Measurements from ENCODE around the gene WDR35.
A peak's percentile ranks its signal among the peaks of the same experiment; 100 is the strongest.

WDR35 gene

GRCh38 chr2:20011276-20012031, 21.5 kb upstream of the WDR35 start:
- DNase-seq (ENCODE audit: low read depth in 2 of 2) = no peak

GRCh38 chr2:20008703-20009102, 18.8 kb upstream of the WDR35 start:
- DNase-seq (ENCODE audit: low read depth in 2 of 2) = no peak

- DNase-seq (ENCODE audit: low read depth in 2 of 2) = no peak
Observed at GRCh38 chr2:20005891-20006470, 16.1 kb upstream of the WDR35 start.

GRCh38 chr2:20005067-20005627, 15.2 kb upstream of the WDR35 start:
- DNase-seq (ENCODE audit: low read depth in 2 of 2) = no peak

GRCh38 chr2:20001361-20001863, 11.5 kb upstream of the WDR35 start:
- DNase-seq (ENCODE audit: low read depth in 2 of 2) = no peak

- DNase-seq (ENCODE audit: low read depth in 2 of 2) = no peak
Observed at GRCh38 chr2:19993731-19994130, 3.8 kb upstream of the WDR35 start.

- DNase-seq (ENCODE audit: low read depth in 2 of 2) = no peak
Observed at GRCh38 chr2:19991895-19992294, 2.0 kb upstream of the WDR35 start.

- DNase-seq (ENCODE audit: low read depth in 2 of 2) = no peak
Observed at GRCh38 chr2:19990416-19990728, 467 bp upstream of the WDR35 start.

- no peak for DNase-seq (ENCODE audit: low read depth in 2 of 2)
Observed at GRCh38 chr2:19989342-19989666, 601 bp downstream of the WDR35 start.

- no peak for DNase-seq (ENCODE audit: low read depth in 2 of 2)
Observed at GRCh38 chr2:19988600-19988999, 1.3 kb downstream of the WDR35 start.

GRCh38 chr2:19987936-19988335, 2.0 kb downstream of the WDR35 start:
- DNase-seq (ENCODE audit: low read depth in 2 of 2) = no peak

- DNase-seq (ENCODE audit: low read depth in 2 of 2) = no peak
Observed at GRCh38 chr2:19982268-19982667, 7.6 kb downstream of the WDR35 start.

- no peak for DNase-seq (ENCODE audit: low read depth in 2 of 2)
Observed at GRCh38 chr2:19979932-19980331, 10.0 kb downstream of the WDR35 start.

- DNase-seq (ENCODE audit: low read depth in 2 of 2) = no peak
Observed at GRCh38 chr2:19973466-19973865, 16.4 kb downstream of the WDR35 start.

- no peak for DNase-seq (ENCODE audit: low read depth in 2 of 2)
Observed at GRCh38 chr2:19971691-19972090, 18.2 kb downstream of the WDR35 start.

- DNase-seq (ENCODE audit: low read depth in 2 of 2) = no peak
Observed at GRCh38 chr2:19963386-19963785, 26.5 kb downstream of the WDR35 start.

GRCh38 chr2:19955544-19956422, 34.1 kb downstream of the WDR35 start:
- peak; percentile 7 to 13 for DNase-seq (ENCODE audit: low read depth in 2 of 2)

- DNase-seq (ENCODE audit: low read depth in 2 of 2) = no peak
Observed at GRCh38 chr2:19949071-19949470, 40.8 kb downstream of the WDR35 start.

GRCh38 chr2:19947184-19947940, 42.5 kb downstream of the WDR35 start:
- no peak for DNase-seq (ENCODE audit: low read depth in 2 of 2)

- no peak for DNase-seq (ENCODE audit: low read depth in 2 of 2)
Observed at GRCh38 chr2:19944205-19944845, 45.6 kb downstream of the WDR35 start.

- no peak for DNase-seq (ENCODE audit: low read depth in 2 of 2)
Observed at GRCh38 chr2:19943189-19943588, 46.7 kb downstream of the WDR35 start.

Data from stimulated activated CD4-positive, alpha-beta T cell treated with anti-CD3 and anti-CD28 coated beads, Interleukin-15, amount 100 ng/mL, for 48 hours (primary cell).